H9 (cell line): Measurements from ENCODE around the gene TFF3. TPM values are rescaled to one million over a fixed set of nuclear protein-coding genes. Genes with fewer than 3 reads are reported as not detected.

Experiments used
- DNase-seq: peaks from one replicate; pipeline ENCODE4 v3.0.0-alpha.2; 2017
- H2AFZ ChIP-seq: one replicate; pipeline ENCODE4 v1.6.1; 2013; ENCODE audit warnings: mild to moderate bottlenecking, low read length, control low read depth, moderate library complexity
- H2AK5ac ChIP-seq: 2 replicates; pipeline ENCODE4 v1.6.1; 2013; ENCODE audit warnings: low read length, control low read depth, mixed read lengths; ENCODE audit not compliant: insufficient read length
- H2BK120ac ChIP-seq: one replicate; pipeline ENCODE4 v1.6.1; 2013; ENCODE audit warnings: low read depth, mild to moderate bottlenecking, low read length, control low read depth, inconsistent platforms; ENCODE audit not compliant: poor library complexity, severe bottlenecking
- H2BK12ac ChIP-seq: 2 replicates; pipeline ENCODE4 v1.6.1; 2013; ENCODE audit warnings: low read length, control low read depth, mixed read lengths, low read depth; ENCODE audit not compliant: insufficient read length
- H2BK15ac ChIP-seq: 2 replicates; pipeline ENCODE4 v1.6.1; 2013; ENCODE audit warnings: low read depth, low read length, control low read depth
- H2BK20ac ChIP-seq: one replicate; pipeline ENCODE4 v1.6.1; 2013; ENCODE audit warnings: low read depth, mild to moderate bottlenecking, low read length, control low read depth, inconsistent platforms; ENCODE audit not compliant: poor library complexity, severe bottlenecking
- H2BK5ac ChIP-seq: 2 replicates; pipeline ENCODE4 v1.6.1; 2013; ENCODE audit warnings: low read length, control low read depth, mixed read lengths; ENCODE audit not compliant: insufficient read length
- H3K14ac ChIP-seq: 2 replicates; pipeline ENCODE4 v1.6.1; 2013; ENCODE audit warnings: low read length, control low read depth; ENCODE audit not compliant: insufficient read depth
- H3K18ac ChIP-seq: 2 replicates; pipeline ENCODE4 v1.6.1; 2013; ENCODE audit warnings: low read depth, mild to moderate bottlenecking, mixed read lengths, low read length, control low read depth; ENCODE audit not compliant: insufficient read length
- H3K23ac ChIP-seq: 2 replicates; pipeline ENCODE4 v1.6.1; 2013; ENCODE audit warnings: low read length, control low read depth, mixed read lengths, low read depth; ENCODE audit not compliant: insufficient read length
- H3K23me2 ChIP-seq: 2 replicates; pipeline ENCODE4 v1.6.1; 2013; ENCODE audit warnings: low read depth, mild to moderate bottlenecking, mixed read lengths, low read length, control low read depth; ENCODE audit not compliant: insufficient read length, poor library complexity, severe bottlenecking
- H3K27ac ChIP-seq: 2 replicates; pipeline ENCODE4 v1.5.1; 2013; ENCODE audit warnings: low read length, control low read depth, mixed read lengths, low read depth; ENCODE audit not compliant: insufficient read length
- H3K27me3 ChIP-seq: 2 replicates; pipeline ENCODE4 v1.6.1; 2013; ENCODE audit warnings: low read length, control low read depth, inconsistent platforms; ENCODE audit not compliant: insufficient read depth
- H3K4ac ChIP-seq: 2 replicates; pipeline ENCODE4 v1.6.1; 2013; ENCODE audit warnings: low read depth, mild to moderate bottlenecking, control low read depth, inconsistent platforms, low read length, moderate library complexity
- H3K4me1 ChIP-seq: 2 replicates; pipeline ENCODE4 v1.6.1; 2013; ENCODE audit warnings: low read length, control low read depth, inconsistent platforms; ENCODE audit not compliant: insufficient read depth
- H3K4me2 ChIP-seq: 2 replicates; pipeline ENCODE4 v1.6.1; 2013; ENCODE audit warnings: low read length, control low read depth, mixed read lengths; ENCODE audit not compliant: insufficient read length, insufficient read depth
- H3K56ac ChIP-seq: 2 replicates; pipeline ENCODE4 v1.6.1; 2013; ENCODE audit warnings: low read depth, mild to moderate bottlenecking, mixed read lengths, low read length, control low read depth; ENCODE audit not compliant: insufficient read length
- H3K79me1 ChIP-seq: 2 replicates; pipeline ENCODE4 v1.6.1; 2013; ENCODE audit warnings: low read depth, mild to moderate bottlenecking, moderate library complexity, low read length, control low read depth, inconsistent platforms; ENCODE audit not compliant: insufficient read depth, poor library complexity, severe bottlenecking
- H3K79me2 ChIP-seq: 2 replicates; pipeline ENCODE4 v1.6.1; 2013; ENCODE audit warnings: low read length, control low read depth, inconsistent platforms; ENCODE audit not compliant: insufficient read depth
- H3K9ac ChIP-seq: 2 replicates; pipeline ENCODE4 v1.6.1; 2013; ENCODE audit warnings: low read length, control low read depth, mixed read lengths; ENCODE audit not compliant: insufficient read length; ENCODE audit errors: extremely low read depth
- H3K9me3 ChIP-seq: one replicate; pipeline ENCODE4 v1.6.1; 2013; ENCODE audit warnings: low read depth, low read length, inconsistent platforms; ENCODE audit not compliant: control insufficient read depth
- H3T11ph ChIP-seq: one replicate; pipeline ENCODE4 v1.6.1; 2013; ENCODE audit warnings: mild to moderate bottlenecking, low read length, control low read depth, inconsistent platforms
- H4K20me1 ChIP-seq: one replicate; pipeline ENCODE4 v1.6.1; 2013; ENCODE audit not compliant: control insufficient read depth, insufficient read length, insufficient read depth
- H4K5ac ChIP-seq: 2 replicates; pipeline ENCODE4 v1.6.1; 2013; ENCODE audit warnings: low read depth, mild to moderate bottlenecking, mixed read lengths, low read length, control low read depth; ENCODE audit not compliant: insufficient read length
- H4K8ac ChIP-seq: replicated peaks from 2 replicates; pipeline ENCODE4 v1.6.1; 2013; ENCODE audit warnings: low read length, control low read depth, mixed read lengths, low read depth; ENCODE audit not compliant: insufficient read length
- H4K91ac ChIP-seq: 2 replicates; pipeline ENCODE4 v1.6.1; 2013; ENCODE audit warnings: low read depth, mild to moderate bottlenecking, moderate library complexity, mixed read lengths, low read length, control low read depth; ENCODE audit not compliant: insufficient read length
- H3K27ac Mint-ChIP-seq, 3 experiments: 2 replicates in 2 of 3; 3 replicates in 1 of 3; pipeline ENCODE4 v1.8.0; 2020 to 2021; ENCODE audit warnings: mixed read lengths in 3 of 3, mild to moderate bottlenecking in 1 of 3, moderate library complexity in 1 of 3
- H3K27me3 Mint-ChIP-seq: 2 replicates; pipeline ENCODE4 v1.8.0; 2021; ENCODE audit warnings: low read depth, mild to moderate bottlenecking, moderate library complexity, mixed read lengths
- H3K36me3 Mint-ChIP-seq, 3 experiments: 2 replicates in 2 of 3; 3 replicates in 1 of 3; pipeline ENCODE4 v1.8.0; 2020 to 2021; ENCODE audit warnings: low read depth in 3 of 3, mixed read lengths in 3 of 3; ENCODE audit not compliant: insufficient read depth in 1 of 3
- H3K4me1 Mint-ChIP-seq, 2 experiments: 2 replicates each; pipeline ENCODE4 v1.8.0; 2020; ENCODE audit warnings: mixed read lengths in 2 of 2
- H3K4me3 Mint-ChIP-seq, 2 experiments: 2 replicates in 1 of 2; 3 replicates in 1 of 2; pipeline ENCODE4 v1.8.0; 2020 to 2021; ENCODE audit warnings: mild to moderate bottlenecking in 2 of 2, mixed read lengths in 2 of 2, moderate library complexity in 1 of 2
- H3K9me3 Mint-ChIP-seq, 2 experiments: 2 replicates in 1 of 2; 3 replicates in 1 of 2; pipeline ENCODE4 v1.8.0; 2020; ENCODE audit warnings: mild to moderate bottlenecking in 2 of 2, mixed read lengths in 2 of 2, moderate library complexity in 1 of 2
- WGBS: extraction: QIAGEN DNeasy Blood & Tissue Kit; methylation state at CpG from one replicate; pipeline ENCODE4 v1.1.7; 2013; ENCODE audit warnings: missing lambda C conversion rate, low lambda C conversion rate, mixed read lengths; ENCODE audit not compliant: insufficient read length; ENCODE audit errors: extremely low coverage; 5-methylcytosine and 5-hydroxymethylcytosine counted together
- total RNA-seq: library from RNA; stranded (reverse); gene quantifications from 2 replicates; pipeline ENCODE4 v1.2.1, GENCODE V29; 2021
- TF ChIP-seq, protein P1 (sequence below): fragments of 200-600 bp; sonication (generic); conservative IDR thresholded peaks from 3 replicates; pipeline ENCODE4 v1.8.0; 2021; ENCODE audit warnings: antibody characterized with exemption, mild to moderate bottlenecking

TFF3 gene
- total RNA-seq, 1 experiment from 2014 or later = 1.5 TPM

DNA sequence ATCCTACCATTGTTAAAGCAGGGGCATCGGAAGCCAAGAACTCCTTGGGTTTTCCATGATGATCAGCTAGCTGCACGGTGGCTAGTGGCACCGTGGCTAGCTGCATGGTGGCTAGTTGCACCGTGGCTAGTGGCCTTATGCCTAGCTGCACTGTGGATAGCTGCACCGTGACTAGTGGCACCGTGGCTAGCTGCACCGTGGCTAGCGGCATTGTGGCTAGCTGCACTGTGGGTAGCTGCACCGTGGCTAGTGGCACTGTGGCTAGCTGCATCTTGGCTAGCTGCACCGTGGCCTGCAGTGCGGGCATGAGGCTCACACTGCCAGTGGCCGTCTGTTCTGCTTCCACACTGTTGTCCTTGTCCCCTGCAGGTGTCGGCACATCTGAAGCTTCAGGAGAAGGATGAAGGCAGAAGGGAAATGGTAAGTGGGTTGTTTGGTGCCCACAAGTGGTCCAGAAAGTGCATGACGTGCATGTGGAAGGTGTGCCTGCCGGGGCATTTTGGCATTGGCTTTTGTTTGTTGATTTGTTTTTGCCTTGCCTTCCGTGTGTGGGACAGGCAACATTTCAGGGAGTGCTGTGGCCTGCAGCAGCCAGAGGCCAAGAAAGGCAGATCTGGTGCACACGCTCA is 38.6 kb downstream of the TFF3 start:
- Histone ChIP-seq H4K91ac (no peak overlapping the region), H3K27me3 (no peaks in the 10 kb centered on the region; the same call in 1 of the 2 replicates), H2BK5ac (no peak overlapping the region), H3K4ac (no peak overlapping the region), H3K4me1 (no peaks in the 10 kb centered on the region), H3K9me3 (no peaks in the 10 kb centered on the region), H3K79me1 (no peaks in the 10 kb centered on the region), H3K4me2 (no peak overlapping the region), H2BK15ac (no peak overlapping the region), H3K23me2 (no peaks in the 10 kb centered on the region), H4K5ac (no peak overlapping the region), H3K79me2 (no peaks in the 10 kb centered on the region), H4K20me1 (no peaks in the 10 kb centered on the region), H3K14ac (no peak overlapping the region), H3K18ac (no peak overlapping the region), H4K8ac (no peak overlapping the region), H2BK20ac (no peak overlapping the region), H2AK5ac (no peak overlapping the region), H3T11ph (no peak overlapping the region), H3K23ac (no peak overlapping the region), H2BK12ac (no peak overlapping the region), H2AFZ (no peak overlapping the region), H3K56ac (no peak overlapping the region), H3K27ac (no peak overlapping the region), H2BK120ac (no peak overlapping the region), H3K9ac (no peak overlapping the region)
- no peaks in the 10 kb centered on the region for H3K36me3 Mint-ChIP-seq
- H3K4me3 Mint-ChIP-seq = no peak overlapping the region
- no peak for DNase-seq
- no peaks in the 10 kb centered on the region for H3K27me3 Mint-ChIP-seq
- peaks cover 5 to 9% of the 10 kb centered on the region in 2 experiments; a peak in 3 of 4 replicates for H3K4me1 Mint-ChIP-seq
- no CpG with 5 or more reads among the region's 17 CpGs for WGBS
- no peak overlapping the region for H3K27ac Mint-ChIP-seq
- TF ChIP-seq, protein P1, sequence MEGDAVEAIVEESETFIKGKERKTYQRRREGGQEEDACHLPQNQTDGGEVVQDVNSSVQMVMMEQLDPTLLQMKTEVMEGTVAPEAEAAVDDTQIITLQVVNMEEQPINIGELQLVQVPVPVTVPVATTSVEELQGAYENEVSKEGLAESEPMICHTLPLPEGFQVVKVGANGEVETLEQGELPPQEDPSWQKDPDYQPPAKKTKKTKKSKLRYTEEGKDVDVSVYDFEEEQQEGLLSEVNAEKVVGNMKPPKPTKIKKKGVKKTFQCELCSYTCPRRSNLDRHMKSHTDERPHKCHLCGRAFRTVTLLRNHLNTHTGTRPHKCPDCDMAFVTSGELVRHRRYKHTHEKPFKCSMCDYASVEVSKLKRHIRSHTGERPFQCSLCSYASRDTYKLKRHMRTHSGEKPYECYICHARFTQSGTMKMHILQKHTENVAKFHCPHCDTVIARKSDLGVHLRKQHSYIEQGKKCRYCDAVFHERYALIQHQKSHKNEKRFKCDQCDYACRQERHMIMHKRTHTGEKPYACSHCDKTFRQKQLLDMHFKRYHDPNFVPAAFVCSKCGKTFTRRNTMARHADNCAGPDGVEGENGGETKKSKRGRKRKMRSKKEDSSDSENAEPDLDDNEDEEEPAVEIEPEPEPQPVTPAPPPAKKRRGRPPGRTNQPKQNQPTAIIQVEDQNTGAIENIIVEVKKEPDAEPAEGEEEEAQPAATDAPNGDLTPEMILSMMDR = peak; percentile 30; the same call in 1 of the 3 replicates
- H3K9me3 Mint-ChIP-seq = no peaks in the 10 kb centered on the region
